PFSK-1 (cell line): Measurements from ENCODE around the gene KRTAP4-3.

ENCODE experiments used
- FOXP2 ChIP-seq: optimal IDR thresholded peaks from 2 replicates; pipeline ENCODE3; 2011; ENCODE audit warnings: borderline replicate concordance, control low read depth, inconsistent platforms; ENCODE audit not compliant: insufficient read depth; ENCODE audit errors: extremely low read length, extremely low read depth
- POLR2AphosphoS5 ChIP-seq: IDR thresholded peaks from 2 replicates; pipeline ENCODE4 v1.6.1; 2012; ENCODE audit warnings: low read depth, mild to moderate bottlenecking, control low read depth, low read length, moderate library complexity
- REST ChIP-seq, 2 experiments: IDR thresholded peaks; 2 replicates each; pipeline versions ENCODE4 v1.6.1 to v1.8.0; 2011 to 2012; ENCODE audit warnings: low read depth in 2 of 2, low read length in 2 of 2, control low read depth in 1 of 2, inconsistent platforms in 1 of 2, mild to moderate bottlenecking in 1 of 2, moderate library complexity in 1 of 2; ENCODE audit not compliant: insufficient read depth in 1 of 2
- SIN3A ChIP-seq: IDR thresholded peaks from 2 replicates; pipeline ENCODE4 v1.6.1; 2012; ENCODE audit warnings: mild to moderate bottlenecking, low read length, moderate library complexity, borderline replicate concordance; ENCODE audit not compliant: insufficient read depth
- TAF1 ChIP-seq: IDR thresholded peaks from 2 replicates; pipeline ENCODE4 v1.6.1; 2012; ENCODE audit warnings: low read length, control low read depth, borderline replicate concordance; ENCODE audit not compliant: insufficient read depth

DNA sequence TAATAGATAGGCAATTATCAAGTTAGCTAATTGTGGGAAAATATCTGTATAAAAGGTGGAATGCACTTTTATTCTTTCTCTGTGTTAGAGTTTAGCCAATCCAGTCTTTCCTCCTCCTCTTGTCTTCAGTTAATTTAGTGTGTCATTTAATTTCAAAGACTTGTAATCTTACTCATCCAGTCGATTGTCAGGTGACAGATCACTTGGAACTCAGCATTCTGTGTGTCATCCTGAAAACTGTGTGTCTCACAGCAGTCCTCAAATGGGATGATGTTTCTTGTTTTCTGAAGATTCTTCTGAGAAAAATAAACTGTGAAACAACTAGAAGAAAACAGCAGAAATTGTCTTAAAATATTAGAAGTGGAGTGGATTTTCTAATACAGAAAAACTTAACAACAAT, 17.0 kb upstream of the KRTAP4-3 start:
- TF ChIP-seq POLR2AphosphoS5 (no peak), REST (IDR thresholded peaks at IDR 0.05; ENCODE audit: insufficient read depth in 1 of 2, low read depth in 2 of 2, low read length in 2 of 2) (no peak), SIN3A (no peak), TAF1 (no peak), FOXP2 (no peak)
